HG03159 (cell line): ENCODE results near the gene RAB3B.
A peak's percentile ranks its signal among the peaks of the same experiment; 100 is the strongest.
"Not testable (repeated sequence)": the region's sequence is repeated elsewhere in the genome, so short reads cannot be mapped to it uniquely, and the experiment has no call there.

Experiments used
- ATAC-seq: cut with Tn5 transposase; IDR thresholded peaks from one replicate; pipeline ENCODE4 v1.9.1; 2021; ENCODE audit warnings: mild to moderate bottlenecking, moderate library complexity; ENCODE audit not compliant: unreplicated experiment

Gene RAB3B

GRCh38 chr1:51875836-51876235, 114.7 kb downstream of the RAB3B start:
- no peak for ATAC-seq

- ATAC-seq, result no peak
Measured at GRCh38 chr1:51875291-51875772, 115.2 kb downstream of the RAB3B start.

GRCh38 chr1:51873270-51873669, 117.2 kb downstream of the RAB3B start:
- ATAC-seq, result not testable (repeated sequence)

- no peak for ATAC-seq
Measured at GRCh38 chr1:51871351-51871975, 119.0 kb downstream of the RAB3B start.

- no peak for ATAC-seq
Measured at GRCh38 chr1:51870603-51871350, 119.7 kb downstream of the RAB3B start.

GRCh38 chr1:51867479-51868232, 122.8 kb downstream of the RAB3B start:
- ATAC-seq, result no peak

GRCh38 chr1:51863384-51863783, 127.1 kb downstream of the RAB3B start:
- ATAC-seq, result peak; percentile 75

- ATAC-seq, result no peak
Measured at GRCh38 chr1:51861669-51862068, 128.8 kb downstream of the RAB3B start.

GRCh38 chr1:51859735-51860134, 130.8 kb downstream of the RAB3B start:
- ATAC-seq, result no peak

- ATAC-seq, result no peak
Measured at GRCh38 chr1:51859333-51859732, 131.2 kb downstream of the RAB3B start.

GRCh38 chr1:51858892-51859291, 131.6 kb downstream of the RAB3B start:
- ATAC-seq, result no peak
